HG02973 (cell line): Measurements from ENCODE around the gene SBF1.

Source experiments
- ATAC-seq: cut with Tn5 transposase; IDR thresholded peaks from one replicate; pipeline ENCODE4 v1.9.1; 2021; ENCODE audit warnings: moderate library complexity; ENCODE audit not compliant: unreplicated experiment

The SBF1 gene

GRCh38 chr22:50469377-50470305, 5.2 kb downstream of the SBF1 start:
- ATAC-seq, result peak; percentile 40

DNA sequence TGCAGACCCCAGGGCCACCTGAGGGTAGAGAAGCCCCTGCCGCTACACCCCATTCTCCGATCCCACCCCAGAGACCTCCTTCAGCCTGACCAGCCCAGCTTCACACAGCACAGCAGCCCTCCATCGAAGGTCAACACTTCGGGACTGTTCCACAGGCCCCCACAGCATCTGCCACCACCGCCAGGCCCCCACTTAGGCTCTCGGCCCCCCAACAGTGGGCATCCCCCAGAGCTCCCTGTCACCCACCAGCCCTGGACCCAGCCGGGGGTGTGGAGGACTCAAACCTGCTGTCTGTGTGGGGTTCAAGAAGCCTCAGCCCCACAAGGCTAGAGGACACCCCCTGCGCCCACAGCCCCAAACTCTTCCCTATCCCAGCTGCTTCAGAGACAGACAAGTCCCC, 6.2 kb downstream of the SBF1 start:
- ATAC-seq, result no peak

DNA sequence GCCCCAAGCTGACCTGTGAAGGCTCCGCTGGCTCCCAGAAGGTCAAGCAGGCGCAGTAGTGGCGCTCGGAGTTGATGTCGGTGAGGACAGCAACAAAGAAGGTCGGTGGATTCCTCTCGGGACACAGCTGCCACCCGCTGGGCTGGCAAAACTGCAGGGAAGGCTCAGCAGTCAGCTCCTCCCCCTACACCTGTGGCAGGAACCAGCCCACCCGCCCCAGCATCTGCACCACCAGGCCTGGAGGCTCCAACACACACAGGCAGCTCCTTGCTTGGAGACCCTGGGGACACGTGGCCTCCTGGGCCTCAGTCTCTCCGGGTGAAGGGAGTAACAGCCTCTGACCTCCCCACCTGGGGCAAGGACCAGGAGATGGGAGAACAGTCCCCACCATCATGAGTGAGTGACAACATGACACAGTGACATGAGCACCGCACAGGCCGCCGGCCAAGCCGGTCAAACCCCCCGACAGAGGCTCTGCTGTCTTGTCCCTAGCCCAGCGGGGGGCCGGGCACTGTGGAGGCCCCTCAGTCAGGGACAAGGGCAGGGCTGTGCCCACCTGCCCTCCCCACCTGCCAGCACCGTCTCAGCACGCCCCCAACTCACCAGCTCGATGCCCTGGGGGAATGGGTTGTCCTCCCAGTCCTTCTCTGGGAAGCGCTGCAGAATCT, 6.9 kb downstream of the SBF1 start:
- no peak for ATAC-seq

DNA sequence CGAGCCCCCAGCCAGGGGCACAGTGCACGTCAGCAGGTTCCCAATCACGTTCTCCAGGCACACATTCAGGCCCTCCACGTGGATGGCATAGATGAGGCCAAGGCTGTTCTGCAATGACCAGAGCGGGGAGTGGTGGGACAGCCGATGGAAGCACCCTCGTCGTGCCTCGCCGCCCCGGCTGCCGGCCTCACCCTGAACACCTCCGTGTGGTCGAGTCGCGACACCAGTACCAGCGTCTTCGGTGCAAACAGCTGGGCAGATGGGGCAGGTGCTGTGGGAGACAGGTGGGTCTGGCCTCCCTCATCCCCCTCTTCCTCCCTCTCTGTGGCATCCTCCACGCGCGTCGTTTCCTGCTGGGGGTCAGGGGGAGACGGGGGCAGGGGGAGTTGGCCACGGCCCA, 7.5 kb downstream of the SBF1 start:
- ATAC-seq, result no peak

GRCh38 chr22:50465066-50465930, 9.5 kb downstream of the SBF1 start:
- ATAC-seq, result no peak

DNA sequence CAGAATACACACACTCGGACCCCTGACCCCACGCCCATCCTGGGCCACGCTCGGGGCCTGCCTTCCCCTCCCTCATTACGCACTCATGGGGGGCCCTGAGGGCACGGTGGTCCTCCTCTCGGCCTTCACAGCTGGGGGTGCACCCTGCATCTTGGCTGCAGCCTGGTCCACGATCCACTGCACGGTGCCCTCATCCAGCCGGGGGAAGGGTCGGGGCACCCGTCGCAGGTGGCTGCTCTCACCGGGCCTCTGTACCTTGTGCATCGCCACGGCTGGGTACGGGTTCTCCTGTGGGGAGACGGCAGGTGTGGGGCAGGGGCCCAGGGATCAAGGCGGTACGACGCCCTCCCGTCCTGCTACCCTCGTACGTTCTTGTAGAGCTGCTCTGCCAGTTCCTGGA, 10.4 kb downstream of the SBF1 start:
- ATAC-seq, result no peak

- ATAC-seq, result no peak
These were observed 11.5 kb downstream of the SBF1 start for GRCh38 chr22:50463188-50463900.

- no peak for ATAC-seq
These were observed 12.8 kb downstream of the SBF1 start for GRCh38 chr22:50461979-50462540.

DNA sequence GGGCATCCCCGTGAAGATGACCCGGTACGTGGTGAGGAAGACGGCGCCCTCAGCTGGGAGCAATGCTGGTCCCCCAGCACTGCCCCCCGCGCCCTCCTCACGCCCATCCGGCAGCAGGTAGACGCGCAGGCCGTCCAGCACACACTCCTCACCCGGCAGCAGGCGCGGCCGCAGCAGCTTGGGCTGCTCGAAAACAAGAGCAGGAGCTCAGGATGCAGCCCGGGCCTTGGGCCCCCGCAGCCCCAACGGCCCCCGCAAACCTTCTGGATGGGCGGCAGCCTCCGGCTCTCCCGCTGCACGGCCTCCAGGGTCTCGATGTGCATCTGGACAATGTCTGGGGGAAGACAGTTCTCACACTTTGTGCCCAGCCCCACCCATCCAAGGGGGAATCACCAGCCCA, 13.3 kb downstream of the SBF1 start:
- ATAC-seq, result no peak

GRCh38 chr22:50460938-50461337, 13.9 kb downstream of the SBF1 start:
- no peak for ATAC-seq

DNA sequence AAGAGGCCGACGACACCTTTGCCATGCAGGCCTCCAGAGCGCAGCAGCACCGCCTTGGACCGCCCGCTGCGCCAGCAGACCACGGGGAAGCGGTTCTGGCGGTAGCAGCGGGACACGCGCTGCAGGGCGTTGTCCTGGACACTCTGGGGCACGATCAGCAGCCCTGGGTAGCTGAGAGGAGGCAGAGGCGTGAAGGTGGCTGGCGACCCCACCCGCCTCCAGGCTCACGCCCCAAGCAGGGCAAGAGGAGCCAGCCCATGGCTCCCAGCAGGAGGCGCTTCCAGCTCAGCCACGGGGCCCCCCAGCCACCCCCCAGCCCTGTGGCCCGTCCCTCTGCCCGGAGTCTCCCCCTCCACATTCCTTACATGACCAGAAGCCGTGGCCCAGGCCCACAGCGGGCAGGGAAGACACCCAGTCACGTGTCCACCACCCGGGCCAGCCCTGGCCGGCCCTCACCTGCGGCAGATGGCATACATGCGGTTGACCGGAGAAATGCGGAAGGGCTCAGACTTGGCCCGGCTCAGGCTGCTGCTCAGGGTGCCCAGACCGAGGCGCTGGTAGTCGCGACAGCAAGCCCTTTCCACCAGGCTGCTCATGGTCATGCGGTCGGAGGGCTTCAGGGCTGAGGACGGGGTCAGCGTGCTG, 15.2 kb downstream of the SBF1 start:
- no peak for ATAC-seq

GRCh38 chr22:50459016-50459415, 15.8 kb downstream of the SBF1 start:
- ATAC-seq, result no peak

DNA sequence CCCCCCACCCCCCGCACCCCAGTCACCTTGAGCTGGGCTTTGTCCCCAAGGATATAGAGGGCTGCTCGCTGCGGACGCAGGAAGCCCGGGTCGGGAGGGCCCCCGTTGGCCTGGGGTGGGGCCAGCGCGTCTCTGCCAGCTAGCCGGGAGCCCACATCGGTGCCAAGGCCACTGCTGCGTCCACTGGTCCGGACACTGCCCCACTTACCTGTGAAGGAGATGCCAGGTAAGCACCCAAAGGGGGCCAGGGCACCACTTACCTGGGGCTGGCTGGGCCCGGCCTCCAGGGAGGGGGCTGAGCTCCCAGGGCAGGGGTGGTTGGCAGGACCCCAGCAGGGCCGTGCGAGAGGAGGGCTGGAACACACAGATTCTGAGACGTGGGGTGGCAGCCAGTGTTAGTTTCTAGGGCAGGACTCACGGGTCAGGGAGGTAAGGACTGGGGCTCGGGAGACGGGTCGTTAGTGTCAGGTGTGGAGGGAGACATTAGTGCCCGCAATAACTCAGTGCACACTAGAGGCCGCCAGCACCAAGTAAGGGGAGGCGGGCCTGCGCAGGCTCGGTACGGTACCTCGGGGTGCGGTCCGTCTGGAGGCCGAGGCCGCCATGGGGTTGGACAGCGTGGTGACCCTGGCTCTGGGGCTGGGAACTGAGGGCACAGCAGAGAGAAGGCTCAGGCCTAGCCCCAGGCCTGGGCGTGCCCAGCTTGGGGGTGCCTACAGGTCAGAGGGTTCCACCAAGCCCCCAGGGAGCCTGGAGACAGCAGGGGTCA, 18.2 kb downstream of the SBF1 start:
- no peak for ATAC-seq

- no peak for ATAC-seq
These were observed 18.8 kb downstream of the SBF1 start for GRCh38 chr22:50456026-50456425.

DNA sequence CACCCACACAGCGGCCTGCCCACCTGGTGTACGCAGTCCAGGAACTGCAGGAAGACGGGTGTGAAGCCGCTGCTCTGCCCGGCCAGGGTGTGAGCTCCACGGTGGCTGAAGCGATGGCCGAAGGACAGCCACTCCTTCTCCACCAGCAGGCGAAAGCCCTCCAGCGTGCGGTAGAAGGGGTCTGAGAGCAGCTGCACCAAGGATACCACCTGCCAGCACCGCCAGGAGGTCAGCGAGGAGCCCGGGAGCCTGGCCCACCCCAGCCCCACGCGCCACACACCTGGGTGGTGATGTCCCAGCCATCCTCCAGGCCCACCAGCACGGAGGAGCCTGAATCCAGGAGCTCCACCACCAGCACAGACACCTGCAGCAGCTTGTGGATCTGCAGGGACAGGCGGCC, 19.6 kb downstream of the SBF1 start:
- ATAC-seq, result no peak

DNA sequence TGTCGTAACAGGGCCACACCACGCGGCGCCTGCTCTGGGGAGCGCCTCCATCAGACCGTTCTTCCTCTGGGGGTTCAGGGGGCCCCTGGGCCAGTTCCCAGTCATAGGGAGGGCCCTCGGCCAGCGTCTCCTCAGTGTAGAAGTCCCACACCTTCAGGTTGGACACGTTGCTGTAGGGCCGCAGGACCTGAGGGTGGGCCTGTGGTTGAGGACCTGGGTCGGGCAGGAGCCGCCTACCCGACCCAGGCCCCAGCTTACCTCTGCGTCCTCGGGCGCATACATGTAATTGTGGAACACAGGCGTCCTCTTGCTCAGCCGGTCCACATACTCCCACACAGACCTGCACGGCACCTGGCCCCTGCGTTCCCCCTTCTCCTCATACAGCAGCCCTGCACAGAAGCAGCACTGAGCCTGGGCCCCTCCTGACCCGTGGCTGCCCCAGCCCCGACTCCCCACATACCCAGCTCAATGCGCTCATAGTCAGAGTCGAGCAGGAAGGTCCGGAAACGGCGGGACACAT, 20.2 kb downstream of the SBF1 start:
- ATAC-seq, result no peak

GRCh38 chr22:50452649-50453048, 22.2 kb downstream of the SBF1 start:
- no peak for ATAC-seq

DNA sequence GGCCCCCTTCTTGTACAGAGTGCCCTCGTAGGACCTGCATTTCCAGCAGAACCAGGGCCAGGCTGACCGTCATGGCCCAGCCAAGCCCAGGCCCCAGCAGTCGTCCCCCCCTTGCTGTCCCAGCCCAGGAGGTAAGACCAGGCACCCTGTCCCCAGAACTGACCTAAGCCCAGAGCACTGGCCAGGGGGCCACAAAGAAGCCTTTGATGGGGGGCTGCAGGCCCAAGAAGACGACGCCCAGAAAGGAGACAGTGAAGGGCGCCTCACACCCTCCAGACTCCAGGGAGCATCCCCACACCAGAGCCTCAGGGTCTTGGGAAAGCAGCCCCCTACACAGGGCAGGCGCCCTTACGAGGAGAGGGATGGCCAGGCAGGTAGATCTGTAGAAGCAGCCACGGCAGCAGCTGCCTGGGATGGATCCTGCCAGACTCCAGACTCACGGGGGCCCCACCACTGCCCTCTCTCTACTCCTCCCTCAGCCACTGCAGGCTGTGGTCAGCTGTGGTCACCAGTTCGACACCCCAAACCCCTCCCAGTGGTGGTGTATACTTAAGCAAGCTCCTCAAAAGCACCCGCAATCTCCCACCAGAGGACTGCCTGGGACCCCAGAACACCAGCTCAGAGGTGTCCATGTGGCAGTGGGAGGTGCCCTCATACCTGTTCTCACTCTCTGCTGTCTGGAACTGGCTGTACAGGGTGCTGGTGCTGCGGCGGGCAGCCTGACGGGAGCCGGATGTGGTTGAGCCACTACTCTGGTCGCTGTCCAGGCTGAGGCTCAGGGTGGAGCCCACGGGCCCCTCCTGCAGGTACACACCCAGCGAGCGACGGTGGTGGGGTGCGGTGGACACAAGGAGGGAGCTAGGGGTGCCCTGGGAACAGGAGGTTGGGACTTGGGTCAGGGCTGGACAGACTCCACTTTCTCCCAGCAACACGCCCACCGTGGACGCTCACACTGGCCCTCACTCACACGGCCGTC, 27.0 kb downstream of the SBF1 start:
- ATAC-seq, result no peak
